Activated naive CD4-positive, alpha-beta T cell treated with anti-CD3 and anti-CD28 coated beads for 36 hours (primary cell): ENCODE results near the gene RFFL. TPM values are rescaled to one million over a fixed set of nuclear protein-coding genes. Genes with fewer than 3 reads are reported as not detected.
A peak's percentile ranks its signal among the peaks of the same experiment; 100 is the strongest.

Experiments used
- CTCF ChIA-PET: fragments of 350-600 bp; sonication (Branson Sonifier 250); formaldehyde crosslinking; loops from one replicate; lab custom pipeline; 2021; ENCODE audit warnings: antibody characterized with exemption; lab: Charles Lee
- DNase-seq: peaks from one replicate; pipeline ENCODE4 v3.0.0-alpha.2; 2020
- H3K27ac Mint-ChIP-seq: one replicate; pipeline ENCODE4 v1.8.0; 2021; ENCODE audit warnings: mild to moderate bottlenecking, mixed read lengths
- H3K27me3 Mint-ChIP-seq: one replicate; pipeline ENCODE4 v1.8.0; 2021; ENCODE audit warnings: low read depth, mixed read lengths
- H3K36me3 Mint-ChIP-seq: one replicate; pipeline ENCODE4 v1.8.0; 2021; ENCODE audit warnings: low read depth, mixed read lengths
- H3K4me1 Mint-ChIP-seq: one replicate; pipeline ENCODE4 v1.8.0; 2021; ENCODE audit warnings: low read depth, mixed read lengths
- H3K4me3 Mint-ChIP-seq: one replicate; pipeline ENCODE4 v1.8.0; 2021; ENCODE audit warnings: mild to moderate bottlenecking, moderate library complexity, mixed read lengths
- H3K9me3 Mint-ChIP-seq: one replicate; pipeline ENCODE4 v1.8.0; 2021; ENCODE audit warnings: mixed read lengths
- intact Hi-C: fragments of 100-400 bp; cut with micrococcal nuclease; formaldehyde crosslinking; loops from one replicate; pipeline ENCODE4 v1.15.1; 2023
- total RNA-seq, 2 experiments: library from RNA; stranded (reverse); gene quantifications; one replicate each; pipeline ENCODE4 v1.2.3, GENCODE V29; 2021

RFFL gene
- total RNA-seq, 2 experiments from 2014 or later, result 17.8 to 18.2 TPM

GRCh38 chr17:35080536-35080935 is 17.0 kb upstream of the RFFL start:
- H3K36me3 Mint-ChIP-seq, result no peaks in the 10 kb centered on the region
- intact Hi-C loops, result no loop called here
- H3K27ac Mint-ChIP-seq, result no peak overlapping the region
- H3K27me3 Mint-ChIP-seq, result no peaks in the 10 kb centered on the region
- CTCF ChIA-PET, result interaction anchor here (1.0 to 2.2 kb wide), 3 partner anchors 15 to 36 kb away, joined by 3 to 8 read pairs (median 3); partner anchors contain the start of gene RFFL
- DNase-seq, result peak; percentile 38
- H3K4me1 Mint-ChIP-seq, result peaks cover 67% of the 10 kb centered on the region
- no peaks in the 10 kb centered on the region for H3K9me3 Mint-ChIP-seq
- H3K4me3 Mint-ChIP-seq, result no peak overlapping the region

DNA sequence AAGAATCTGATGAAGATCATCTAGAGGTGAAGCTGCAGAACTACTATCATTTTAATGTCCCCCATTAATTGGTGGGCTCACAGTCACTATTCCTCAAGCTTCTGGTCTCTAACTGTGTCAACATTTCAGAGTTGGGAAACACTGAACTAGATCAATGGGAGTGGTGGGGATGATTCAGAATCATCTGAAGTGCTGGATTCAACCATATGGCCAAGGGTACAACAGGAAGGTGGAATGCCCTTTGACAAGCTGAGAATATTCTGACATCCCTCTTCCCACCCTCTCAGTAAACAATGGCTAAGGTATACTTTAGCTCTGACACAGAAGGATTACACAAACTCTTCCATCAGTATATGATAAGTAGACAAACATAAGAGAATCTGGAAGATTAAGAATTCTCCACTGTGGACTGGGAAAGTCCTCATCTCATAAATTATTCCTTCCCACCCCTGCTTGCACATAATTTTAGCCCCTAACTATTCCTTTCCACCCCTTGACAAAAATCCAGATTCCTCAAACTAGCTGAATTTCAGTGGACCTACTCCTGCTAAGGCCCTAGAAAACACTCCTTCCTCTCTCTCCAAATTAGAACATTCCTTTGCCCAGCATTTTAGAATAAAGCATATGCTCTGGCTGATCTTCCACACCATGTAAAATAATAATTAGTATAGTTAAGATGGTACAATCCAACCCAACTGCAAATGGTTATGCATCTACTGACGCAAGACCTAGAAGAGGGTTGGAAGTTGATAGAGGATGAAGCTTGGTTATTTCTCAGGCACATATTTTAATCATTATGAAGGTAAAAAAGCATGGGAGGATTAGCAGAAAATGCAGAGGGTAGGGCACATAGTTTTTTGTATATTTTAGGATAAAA is 16.3 kb upstream of the RFFL start:
- Mint-ChIP-seq H3K27ac (no peak overlapping the region), H3K27me3 (no peaks in the 10 kb centered on the region), H3K9me3 (no peaks in the 10 kb centered on the region), H3K4me3 (no peak overlapping the region), H3K4me1 (peaks cover 67% of the 10 kb centered on the region), H3K36me3 (no peaks in the 10 kb centered on the region)
- intact Hi-C loops, result no loop called here
- no peak for DNase-seq
- CTCF ChIA-PET, result interaction anchor here (1.0 to 2.2 kb wide), 3 partner anchors 14 to 35 kb away, joined by 3 to 8 read pairs (median 3); partner anchors contain the start of gene RFFL

- no peak overlapping the region for H3K4me3 Mint-ChIP-seq
- peaks cover 73% of the 10 kb centered on the region for H3K4me1 Mint-ChIP-seq
- H3K27me3 Mint-ChIP-seq, result no peaks in the 10 kb centered on the region
- CTCF ChIA-PET, result interaction anchor here (0.9 to 1.7 kb wide), 2 partner anchors 10 to 13 kb away, joined by 3 to 9 read pairs; no protein-coding TSS in a partner anchor
- DNase-seq, result no peak
- H3K27ac Mint-ChIP-seq, result no peak overlapping the region
- intact Hi-C loops, result no loop called here
- no peaks in the 10 kb centered on the region for H3K9me3 Mint-ChIP-seq
- no peaks in the 10 kb centered on the region for H3K36me3 Mint-ChIP-seq
Measured at GRCh38 chr17:35076874-35077273, 13.4 kb upstream of the RFFL start.

DNA sequence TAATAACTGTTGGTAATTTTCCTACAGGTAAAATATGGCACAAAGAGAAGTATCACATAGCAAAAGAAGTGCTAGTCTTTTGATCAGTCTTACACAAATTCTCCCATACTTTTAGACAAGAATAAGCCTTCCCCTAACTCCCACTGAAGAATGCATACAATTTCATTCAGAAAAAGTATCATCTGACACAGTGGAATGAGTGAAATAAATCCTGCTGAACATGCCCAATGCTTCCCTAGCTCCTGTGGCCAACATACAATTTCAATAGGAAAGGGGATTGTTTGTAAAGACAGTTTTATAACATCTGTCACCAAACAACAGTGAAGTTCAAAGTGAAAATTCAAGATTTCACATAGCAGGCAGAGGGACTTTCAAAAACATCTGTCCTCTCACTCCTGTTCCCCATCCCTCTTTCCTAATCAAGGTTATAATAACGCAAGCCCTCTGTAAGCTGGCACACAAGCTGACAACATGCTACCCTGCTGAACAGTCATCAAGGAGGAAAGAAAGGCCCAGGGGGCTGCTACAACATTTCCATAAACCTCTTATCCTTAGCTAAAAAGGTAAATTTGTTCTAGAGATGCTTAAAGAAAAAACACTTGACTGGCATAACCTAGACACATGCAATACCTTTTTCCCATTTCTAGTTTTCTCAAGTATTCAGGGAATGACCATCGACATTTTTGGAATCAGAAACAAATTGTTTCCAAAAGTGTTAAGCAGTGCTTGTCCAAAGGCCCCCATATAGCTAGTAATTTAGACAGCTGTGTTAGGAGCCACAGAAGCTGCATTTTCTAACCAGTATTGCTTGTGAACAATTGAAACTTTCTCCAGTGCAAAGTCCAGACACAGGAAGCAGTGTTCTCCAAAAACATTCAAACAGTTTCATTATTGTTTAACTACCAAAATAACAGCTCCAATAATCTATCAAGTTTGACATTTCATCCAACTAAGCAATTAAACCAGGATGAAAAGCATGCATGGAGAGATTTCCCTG is 11.5 kb upstream of the RFFL start:
- peaks cover 64% of the 10 kb centered on the region for H3K4me1 Mint-ChIP-seq
- H3K27ac Mint-ChIP-seq, result peak overlapping the region; percentile 87
- no peak for DNase-seq
- CTCF ChIA-PET, result interaction anchor here (0.6 to 1.7 kb wide), 4 partner anchors 11 to 44 kb away, joined by 3 to 7 read pairs (median 5); no protein-coding TSS in a partner anchor
- peaks cover 2% of the 10 kb centered on the region for H3K36me3 Mint-ChIP-seq
- intact Hi-C loops, result no loop called here
- no peak overlapping the region for H3K4me3 Mint-ChIP-seq
- H3K27me3 Mint-ChIP-seq, result no peaks in the 10 kb centered on the region
- no peaks in the 10 kb centered on the region for H3K9me3 Mint-ChIP-seq

- peak overlapping the region; percentile 87 for H3K27ac Mint-ChIP-seq
- intact Hi-C loops, result loop anchor here (1.0 kb wide), 5 partner anchors 8 to 28 kb away; partner anchors contain the start of gene RFFL
- peak; percentile 45 for DNase-seq
Measured at GRCh38 chr17:35073991-35074627, 10.6 kb upstream of the RFFL start.

GRCh38 chr17:35073183-35073790 is 9.8 kb upstream of the RFFL start:
- CTCF ChIA-PET, result interaction anchor here (1.2 kb wide), 1 partner anchor 9 kb away, joined by 5 read pairs; no protein-coding TSS in a partner anchor
- Mint-ChIP-seq H3K4me3 (peak overlapping the region; percentile 36), H3K27ac (peak overlapping the region; percentile 87), H3K4me1 (peaks cover 67% of the 10 kb centered on the region), H3K36me3 (peaks cover 2% of the 10 kb centered on the region), H3K9me3 (no peaks in the 10 kb centered on the region), H3K27me3 (no peaks in the 10 kb centered on the region)
- peak; percentile 42 for DNase-seq
- intact Hi-C loops, result loop anchor here (1.0 kb wide), 5 partner anchors 9 to 27 kb away; partner anchors contain the start of gene RFFL

More at GRCh38 chr17:35073991-35074627, 10.6 kb upstream of the RFFL start:
- peaks cover 61% of the 10 kb centered on the region for H3K4me1 Mint-ChIP-seq
- H3K9me3 Mint-ChIP-seq, result no peaks in the 10 kb centered on the region
- CTCF ChIA-PET, result interaction anchor here (1.7 kb wide), 1 partner anchor 12 kb away, joined by 7 read pairs; no protein-coding TSS in a partner anchor
- H3K36me3 Mint-ChIP-seq, result peaks cover 2% of the 10 kb centered on the region
- H3K4me3 Mint-ChIP-seq, result peak overlapping the region; percentile 36
- H3K27me3 Mint-ChIP-seq, result no peaks in the 10 kb centered on the region

DNA sequence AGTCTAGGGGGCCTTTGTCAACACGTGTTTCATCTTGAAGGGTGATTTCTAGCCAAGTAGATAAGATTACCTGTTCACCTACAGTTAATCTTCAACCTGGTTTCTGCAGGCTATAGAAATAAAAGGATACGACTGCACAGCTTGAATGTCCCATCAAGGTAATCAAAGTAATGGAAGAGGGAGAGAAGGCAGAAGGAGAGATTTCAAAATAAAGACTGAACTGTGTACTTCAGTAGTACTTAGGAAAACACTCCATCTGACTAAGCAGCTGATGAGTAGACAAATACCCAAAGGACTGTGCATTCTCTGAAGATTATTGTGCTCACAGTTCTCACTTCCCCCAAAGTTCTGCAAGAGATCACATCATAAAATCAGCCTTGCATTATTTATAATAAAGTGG is 5.8 kb upstream of the RFFL start:
- peaks cover 67% of the 10 kb centered on the region for H3K4me1 Mint-ChIP-seq

GRCh38 chr17:35068249-35068648 is 4.7 kb upstream of the RFFL start:
- CTCF ChIA-PET, result interaction anchor here (1.1 to 2.4 kb wide), 2 partner anchors 9 to 15 kb away, joined by 3 to 6 read pairs; no protein-coding TSS in a partner anchor
- no peaks in the 10 kb centered on the region for H3K9me3 Mint-ChIP-seq
- peaks cover 2% of the 10 kb centered on the region for H3K36me3 Mint-ChIP-seq
- intact Hi-C loops, result no loop called here
- H3K27me3 Mint-ChIP-seq, result no peaks in the 10 kb centered on the region
- no peak overlapping the region for H3K27ac Mint-ChIP-seq
- DNase-seq, result no peak
- H3K4me1 Mint-ChIP-seq, result peaks cover 67% of the 10 kb centered on the region
- no peak overlapping the region for H3K4me3 Mint-ChIP-seq

More for the DNA sequence above, 5.8 kb upstream of the RFFL start:
- intact Hi-C loops, result no loop called here
- H3K27me3 Mint-ChIP-seq, result no peaks in the 10 kb centered on the region
- no peak overlapping the region for H3K27ac Mint-ChIP-seq
- DNase-seq, result no peak
- H3K9me3 Mint-ChIP-seq, result no peaks in the 10 kb centered on the region
- H3K4me3 Mint-ChIP-seq, result no peak overlapping the region
- peaks cover 2% of the 10 kb centered on the region for H3K36me3 Mint-ChIP-seq
- CTCF ChIA-PET, result interaction anchor here (0.9 to 2.4 kb wide), 5 partner anchors 10 to 67 kb away, joined by 3 to 6 read pairs (median 3); no protein-coding TSS in a partner anchor

GRCh38 chr17:35065880-35066279 is 2.4 kb upstream of the RFFL start:
- peaks cover 8% of the 10 kb centered on the region for H3K36me3 Mint-ChIP-seq
- DNase-seq, result no peak
- CTCF ChIA-PET, result interaction anchor here (2.5 kb wide), 1 partner anchor 14 kb away, joined by 8 read pairs; no protein-coding TSS in a partner anchor
- H3K27me3 Mint-ChIP-seq, result no peaks in the 10 kb centered on the region
- H3K4me1 Mint-ChIP-seq, result peaks cover 62% of the 10 kb centered on the region
- no peak overlapping the region for H3K4me3 Mint-ChIP-seq
- H3K9me3 Mint-ChIP-seq, result no peaks in the 10 kb centered on the region
- intact Hi-C loops, result no loop called here
- no peak overlapping the region for H3K27ac Mint-ChIP-seq

DNA sequence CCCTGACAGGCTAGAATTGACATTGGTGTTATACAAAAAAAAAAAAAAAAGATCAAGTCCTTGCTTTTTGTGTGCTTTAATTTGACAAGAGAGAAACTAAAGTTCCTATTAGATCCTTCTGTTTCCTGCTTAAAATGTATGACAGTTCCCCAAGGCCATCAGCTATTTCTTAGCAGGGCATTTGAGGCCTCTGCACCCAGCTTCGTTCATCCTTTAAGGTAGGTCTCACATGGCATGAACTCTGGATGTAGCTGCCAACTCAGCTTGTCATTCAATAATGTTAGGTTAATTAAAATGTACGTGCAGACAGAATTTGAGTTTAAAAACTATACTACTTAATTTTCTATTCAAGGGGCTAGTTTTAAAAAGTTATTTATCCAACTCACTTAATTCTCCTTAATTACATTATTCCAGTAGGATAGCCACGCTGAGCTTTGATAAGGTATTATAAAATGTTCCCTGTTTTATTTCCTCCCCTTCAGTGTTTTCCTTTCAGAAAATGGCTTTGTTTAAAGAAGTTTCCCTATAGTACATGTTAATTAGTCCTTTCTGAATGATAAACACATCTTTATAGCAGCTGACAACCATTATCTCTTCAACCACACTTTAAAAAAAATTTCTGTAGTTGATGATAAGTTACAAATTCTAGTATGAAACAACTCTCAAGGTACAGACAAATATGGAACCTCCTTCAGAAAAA is 1.2 kb upstream of the RFFL start:
- Mint-ChIP-seq H3K27me3 (no peaks in the 10 kb centered on the region), H3K27ac (no peak overlapping the region), H3K9me3 (no peaks in the 10 kb centered on the region), H3K36me3 (peaks cover 12% of the 10 kb centered on the region), H3K4me3 (no peak overlapping the region), H3K4me1 (peaks cover 64% of the 10 kb centered on the region)
- no peak for DNase-seq
- intact Hi-C loops, result no loop called here
- CTCF ChIA-PET, result interaction anchor here (0.6 to 2.6 kb wide), 11 partner anchors 8 to 66 kb away, joined by 3 to 16 read pairs (median 5); no protein-coding TSS in a partner anchor
